CD14-positive monocyte (primary cell): ENCODE results near the gene NECTIN1. TPM values are rescaled to one million over a fixed set of nuclear protein-coding genes. Genes with fewer than 3 reads are reported as not detected.

Experiments used
- DNase-seq, 3 donors: peaks; one replicate each; pipeline ENCODE4 v3.0.0-alpha.2; 2011 to 2022
- H2AFZ ChIP-seq: 2 replicates; pipeline ENCODE4 v1.6.0; 2012; ENCODE audit warnings: mild to moderate bottlenecking, low read depth, low read length, inconsistent platforms; ENCODE audit not compliant: insufficient read depth, poor library complexity, severe bottlenecking
- H3K27ac ChIP-seq, 2 donors: 1 replicate in 1 of 2; 2 replicates in 1 of 2; pipeline ENCODE4 v1.5.1; 2012 to 2013; ENCODE audit warnings: low read length in 2 of 2, control low read depth in 1 of 2, inconsistent platforms in 1 of 2, low read depth in 1 of 2, mild to moderate bottlenecking in 1 of 2
- H3K27me3 ChIP-seq, 2 donors: one replicate each; pipeline versions ENCODE4 v1.6.0 to v1.6.1; 2011 to 2013; ENCODE audit warnings: low read length in 2 of 2; ENCODE audit not compliant: control insufficient read depth in 2 of 2, insufficient read depth in 2 of 2
- H3K36me3 ChIP-seq, 2 donors: replicated peaks in 1 of 2; 1 replicate in 1 of 2; 2 replicates in 1 of 2; pipeline versions ENCODE4 v1.5.1 to v1.6.1; 2012 to 2013; ENCODE audit warnings: low read length in 2 of 2, control low read depth in 1 of 2, inconsistent platforms in 1 of 2, mild to moderate bottlenecking in 1 of 2; ENCODE audit not compliant: insufficient read depth in 2 of 2, control insufficient read depth in 1 of 2
- H3K4me1 ChIP-seq, 2 donors: 1 replicate in 1 of 2; 2 replicates in 1 of 2; pipeline versions ENCODE4 v1.5.1 to v1.6.1; 2012 to 2013; ENCODE audit warnings: low read length in 2 of 2, control low read depth in 1 of 2, inconsistent platforms in 1 of 2, mild to moderate bottlenecking in 1 of 2, moderate library complexity in 1 of 2; ENCODE audit not compliant: insufficient read depth in 2 of 2, control insufficient read depth in 1 of 2
- H3K4me2 ChIP-seq: replicated peaks from 2 replicates; pipeline ENCODE3; 2012; ENCODE audit warnings: low read length, moderate library complexity, mild to moderate bottlenecking; ENCODE audit not compliant: poor library complexity, severe bottlenecking; ENCODE audit errors: extremely low read depth
- H3K4me3 ChIP-seq, 3 experiments: fragments of 200-600 bp in 1 of 3; sonication (generic) in 1 of 3; replicated peaks in 1 of 3; 1 replicate in 2 of 3; 2 replicates in 1 of 3; pipeline ENCODE4 v1.5.1; 2011 to 2013; ENCODE audit warnings: low read length in 3 of 3, mild to moderate bottlenecking in 3 of 3, control low read depth in 2 of 3, low read depth in 2 of 3, inconsistent platforms in 1 of 3, moderate library complexity in 1 of 3
- H3K79me2 ChIP-seq: 2 replicates; pipeline ENCODE4 v1.6.0; 2012; ENCODE audit warnings: mild to moderate bottlenecking, control low read depth, inconsistent platforms, low read length, moderate library complexity; ENCODE audit not compliant: insufficient read depth
- H3K9ac ChIP-seq: 2 replicates; pipeline ENCODE4 v1.6.0; 2017; ENCODE audit warnings: low read length, mild to moderate bottlenecking; ENCODE audit not compliant: insufficient read depth, poor library complexity, severe bottlenecking
- H3K9me3 ChIP-seq, 2 donors: replicated peaks in 1 of 2; 1 replicate in 1 of 2; 2 replicates in 1 of 2; pipeline versions ENCODE4 v1.5.1 to v1.6.1; 2012 to 2013; ENCODE audit warnings: low read length in 2 of 2, control low read depth in 1 of 2; ENCODE audit not compliant: control insufficient read depth in 1 of 2, insufficient read depth in 1 of 2
- H4K20me1 ChIP-seq: 2 replicates; pipeline ENCODE4 v1.6.0; 2012; ENCODE audit warnings: mild to moderate bottlenecking, low read length, control low read depth, moderate library complexity; ENCODE audit not compliant: insufficient read depth
- H3K27ac Mint-ChIP-seq, 7 donors: one replicate each; pipeline ENCODE4 v1.8.0; 2020; ENCODE audit warnings: mild to moderate bottlenecking in 7 of 7, mixed read lengths in 7 of 7, moderate library complexity in 6 of 7, inconsistent platforms in 2 of 7
- H3K27me3 Mint-ChIP-seq, 3 donors: one replicate each; pipeline ENCODE4 v1.8.0; 2021 to 2022; ENCODE audit warnings: low read depth in 3 of 3, mild to moderate bottlenecking in 3 of 3, mixed read lengths in 3 of 3, moderate library complexity in 3 of 3, inconsistent platforms in 1 of 3
- H3K36me3 Mint-ChIP-seq, 2 donors: one replicate each; pipeline ENCODE4 v1.8.0; 2020; ENCODE audit warnings: mixed read lengths in 2 of 2, inconsistent platforms in 1 of 2, mild to moderate bottlenecking in 1 of 2
- H3K4me1 Mint-ChIP-seq: one replicate; pipeline ENCODE4 v1.8.0; 2020; ENCODE audit warnings: mild to moderate bottlenecking, mixed read lengths
- H3K4me3 Mint-ChIP-seq, 2 donors: one replicate each; pipeline ENCODE4 v1.8.0; 2020; ENCODE audit warnings: mild to moderate bottlenecking in 2 of 2, mixed read lengths in 2 of 2, moderate library complexity in 1 of 2
- H3K9me3 Mint-ChIP-seq, 7 donors: one replicate each; pipeline ENCODE4 v1.8.0; 2020 to 2022; ENCODE audit warnings: mixed read lengths in 7 of 7, mild to moderate bottlenecking in 6 of 7, moderate library complexity in 6 of 7, inconsistent platforms in 2 of 7
- WGBS: methylation state at CpG from one replicate; pipeline ENCODE4 v1.1.5; 2013; ENCODE audit warnings: missing lambda C conversion rate; ENCODE audit not compliant: insufficient coverage; 5-methylcytosine and 5-hydroxymethylcytosine counted together
- intact Hi-C, 2 donors: fragments of 100-400 bp; cut with micrococcal nuclease; formaldehyde crosslinking; loops; one replicate each; pipeline versions ENCODE4 v1.15.0 to v1.15.1; 2023
- polyA plus RNA-seq, 3 donors: library from polyadenylated mRNA; depleted of rRNA in 1 of 3; unstranded in 2 of 3; stranded (reverse) in 1 of 3; fragments of 300-500 nt in 2 of 3; fragments of >200 nt in 1 of 3; fragmentation: Illumina TruSeq in 2 of 3; gene quantifications; 1 replicate in 2 of 3; 2 replicates in 1 of 3; pipeline ENCODE4 v1.2.3, GENCODE V29; 2012 to 2021
- TF ChIP-seq, protein P1 (sequence below): fragments of 200-600 bp; IDR thresholded peaks from one replicate; pipeline ENCODE4 v1.8.0; 2022; ENCODE audit warnings: antibody characterized with exemption, mild to moderate bottlenecking

NECTIN1 gene
- polyA plus RNA-seq, 3 donors = 0.53 to 8.3 (median 0.85) TPM

GRCh38 chr11:119686177-119686882 lies 42.7 kb downstream of the NECTIN1 start:
- no peak overlapping the region for H3K27ac Mint-ChIP-seq
- WGBS = 86% methylated on average over 19 of the region's 19 CpGs
- no peak overlapping the region for H3K9ac ChIP-seq
- H3K9me3 ChIP-seq = no peaks in the 10 kb centered on the region
- H3K4me2 ChIP-seq = no peak overlapping the region
- peaks cover 62% of the 10 kb centered on the region for H3K4me1 Mint-ChIP-seq
- no peaks in the 10 kb centered on the region for H3K36me3 Mint-ChIP-seq
- no peak overlapping the region for H3K27ac ChIP-seq
- no peak overlapping the region for H2AFZ ChIP-seq
- H3K27me3 Mint-ChIP-seq = peaks cover 2 to 5% (median 4%) of the 10 kb centered on the region in 3 donors
- no peaks in the 10 kb centered on the region for H3K27me3 ChIP-seq
- no peaks in the 10 kb centered on the region for H3K79me2 ChIP-seq
- no peaks in the 10 kb centered on the region for H3K36me3 ChIP-seq
- peaks cover 35 to 45% of the 10 kb centered on the region in 2 donors for H3K4me1 ChIP-seq
- H3K4me3 ChIP-seq = no peak overlapping the region
- H3K9me3 Mint-ChIP-seq = no peaks in the 10 kb centered on the region
- H3K4me3 Mint-ChIP-seq = no peak overlapping the region
- intact Hi-C loops = no loop called here
- TF ChIP-seq, protein P1, sequence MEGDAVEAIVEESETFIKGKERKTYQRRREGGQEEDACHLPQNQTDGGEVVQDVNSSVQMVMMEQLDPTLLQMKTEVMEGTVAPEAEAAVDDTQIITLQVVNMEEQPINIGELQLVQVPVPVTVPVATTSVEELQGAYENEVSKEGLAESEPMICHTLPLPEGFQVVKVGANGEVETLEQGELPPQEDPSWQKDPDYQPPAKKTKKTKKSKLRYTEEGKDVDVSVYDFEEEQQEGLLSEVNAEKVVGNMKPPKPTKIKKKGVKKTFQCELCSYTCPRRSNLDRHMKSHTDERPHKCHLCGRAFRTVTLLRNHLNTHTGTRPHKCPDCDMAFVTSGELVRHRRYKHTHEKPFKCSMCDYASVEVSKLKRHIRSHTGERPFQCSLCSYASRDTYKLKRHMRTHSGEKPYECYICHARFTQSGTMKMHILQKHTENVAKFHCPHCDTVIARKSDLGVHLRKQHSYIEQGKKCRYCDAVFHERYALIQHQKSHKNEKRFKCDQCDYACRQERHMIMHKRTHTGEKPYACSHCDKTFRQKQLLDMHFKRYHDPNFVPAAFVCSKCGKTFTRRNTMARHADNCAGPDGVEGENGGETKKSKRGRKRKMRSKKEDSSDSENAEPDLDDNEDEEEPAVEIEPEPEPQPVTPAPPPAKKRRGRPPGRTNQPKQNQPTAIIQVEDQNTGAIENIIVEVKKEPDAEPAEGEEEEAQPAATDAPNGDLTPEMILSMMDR = no peak
- DNase-seq = no peak
- peaks cover 23% of the 10 kb centered on the region for H4K20me1 ChIP-seq

DNA sequence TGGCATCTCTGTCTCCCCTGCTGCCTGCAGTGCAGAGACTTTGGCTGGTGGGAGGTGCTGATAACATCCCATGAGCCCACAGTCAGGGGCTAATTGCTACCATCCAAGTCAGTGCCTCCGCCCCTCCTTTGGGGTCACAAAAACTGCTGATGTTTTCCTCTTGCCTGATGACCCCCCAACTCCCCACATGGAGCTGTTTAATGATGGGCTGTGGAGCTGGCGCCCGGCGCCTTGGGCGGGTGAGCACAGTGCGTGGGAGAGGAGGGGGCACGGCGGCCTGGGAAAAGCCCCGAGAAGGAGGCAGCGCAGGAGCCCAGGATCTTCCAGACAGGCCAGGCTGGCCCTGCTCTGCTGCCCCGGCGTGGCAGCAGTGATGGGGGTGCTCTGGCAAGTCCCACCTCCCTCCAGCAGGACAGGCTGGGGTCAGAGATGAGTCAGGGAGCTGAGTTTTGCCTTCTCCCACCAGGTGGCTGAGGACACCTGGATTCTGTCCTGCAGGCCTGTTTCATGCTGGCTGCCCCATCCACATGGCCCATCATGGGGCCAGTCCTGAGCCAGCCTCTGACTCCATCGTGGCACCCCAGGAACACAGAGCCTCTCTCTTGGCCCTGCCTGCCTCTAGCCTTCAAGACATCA lies 43.8 kb downstream of the NECTIN1 start:
- Histone ChIP-seq H2AFZ (no peak overlapping the region), H3K36me3 (no peaks in the 10 kb centered on the region), H3K4me1 (peaks cover 41 to 51% of the 10 kb centered on the region in 2 donors), H3K4me3 (no peak overlapping the region), H3K9ac (no peak overlapping the region), H3K27me3 (no peaks in the 10 kb centered on the region), H3K79me2 (no peaks in the 10 kb centered on the region), H3K9me3 (no peaks in the 10 kb centered on the region), H3K27ac (no peak overlapping the region), H4K20me1 (peaks cover 26% of the 10 kb centered on the region), H3K4me2 (no peak overlapping the region)
- Mint-ChIP-seq H3K27me3 (peaks cover 3 to 5% (median 4%) of the 10 kb centered on the region in 3 donors), H3K36me3 (no peaks in the 10 kb centered on the region), H3K4me3 (no peak overlapping the region), H3K9me3 (no peaks in the 10 kb centered on the region), H3K27ac (no peak overlapping the region), H3K4me1 (peaks cover 66% of the 10 kb centered on the region)
- TF ChIP-seq, protein P1 = no peak
- intact Hi-C loops = no loop called here
- no peak for DNase-seq
- 81% methylated on average over 10 of the region's 13 CpGs for WGBS
